ENCODE measurements around the gene RAPGEF2.

DNA sequence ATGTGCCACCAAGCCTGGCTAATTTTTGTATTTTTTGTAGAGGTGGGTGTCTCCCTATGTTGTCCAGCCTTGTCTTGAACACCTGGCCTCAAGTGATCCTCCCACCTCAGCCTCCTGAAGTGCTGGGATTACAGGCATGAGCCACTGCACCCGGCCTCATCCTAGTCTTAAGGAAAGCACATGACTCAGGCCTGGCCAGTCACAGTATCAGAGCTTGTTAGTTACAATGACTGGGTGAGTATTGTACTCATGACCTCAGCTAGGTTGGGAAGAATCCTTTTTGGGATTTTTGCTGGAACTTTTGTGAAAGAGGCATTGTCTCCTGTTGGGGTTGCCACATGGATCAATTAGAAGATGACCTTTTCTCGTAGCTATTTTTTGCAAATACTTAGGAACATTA lies 292.8 kb downstream of the RAPGEF2 start:
- TF ChIP-seq CTCF (IDR thresholded peaks at IDR 0.05; ENCODE audit: insufficient read depth, low read length, poor library complexity, severe bottlenecking): no peak
- TF ChIP-seq EZH2phosphoT487 (conservative IDR thresholded peaks at IDR 0.05; ENCODE audit: low read length): no peak
